Kidney capillary endothelial cell (primary cell): ENCODE results near the gene CDC34.
A peak's percentile ranks its signal among the peaks of the same experiment; 100 is the strongest.

Experiments
- DNase-seq: peaks from one replicate; pipeline ENCODE4 v3.0.0-alpha.2; 2018; ENCODE audit warnings: low spot score

CDC34 gene

DNA sequence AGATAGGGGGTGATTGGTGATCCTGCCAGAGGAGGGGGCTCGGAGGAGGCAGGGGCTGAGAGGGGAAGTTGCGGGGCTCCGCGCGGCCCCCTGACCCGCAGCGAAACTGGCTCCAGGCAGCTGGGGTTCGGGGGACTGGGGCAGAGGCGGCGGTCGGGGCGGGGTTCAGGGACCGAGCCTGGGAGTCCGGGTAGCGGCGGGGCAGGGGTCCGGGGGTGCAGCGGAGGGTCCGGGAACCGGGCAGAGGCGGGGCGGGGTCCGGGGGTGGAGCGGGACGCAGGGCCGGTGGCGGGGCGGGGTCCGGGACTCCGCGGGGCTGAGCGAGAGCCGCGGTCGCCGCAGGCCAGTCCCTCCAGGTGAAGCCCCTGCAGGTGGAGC is 34.1 kb upstream of the CDC34 start:
- DNase-seq = no peak

GRCh38 chr19:497869-498510 is 33.6 kb upstream of the CDC34 start:
- DNase-seq = no peak

- DNase-seq = no peak
Measured at GRCh38 chr19:498511-498891, 33.1 kb upstream of the CDC34 start.

- DNase-seq = no peak
Measured at GRCh38 chr19:498977-499623, 32.5 kb upstream of the CDC34 start.

DNA sequence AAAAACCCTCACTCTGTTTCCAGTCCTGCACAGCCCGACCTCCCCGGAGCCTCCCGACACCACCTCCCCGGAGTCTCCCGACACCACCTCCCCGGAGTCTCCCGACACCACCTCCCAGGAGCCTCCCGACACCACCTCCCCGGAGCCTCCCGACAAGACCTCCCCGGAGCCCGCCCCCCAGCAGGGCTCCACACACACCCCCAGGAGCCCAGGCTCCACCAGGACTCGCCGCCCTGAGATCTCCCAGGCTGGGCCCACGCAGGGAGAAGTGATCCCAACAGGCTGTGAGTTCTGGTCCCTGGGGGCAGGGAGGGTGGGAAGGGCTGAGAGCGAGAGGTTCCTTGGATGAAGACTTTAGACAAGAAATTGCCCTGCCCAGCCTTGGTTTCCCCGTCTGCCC is 29.9 kb upstream of the CDC34 start:
- no peak for DNase-seq

DNA sequence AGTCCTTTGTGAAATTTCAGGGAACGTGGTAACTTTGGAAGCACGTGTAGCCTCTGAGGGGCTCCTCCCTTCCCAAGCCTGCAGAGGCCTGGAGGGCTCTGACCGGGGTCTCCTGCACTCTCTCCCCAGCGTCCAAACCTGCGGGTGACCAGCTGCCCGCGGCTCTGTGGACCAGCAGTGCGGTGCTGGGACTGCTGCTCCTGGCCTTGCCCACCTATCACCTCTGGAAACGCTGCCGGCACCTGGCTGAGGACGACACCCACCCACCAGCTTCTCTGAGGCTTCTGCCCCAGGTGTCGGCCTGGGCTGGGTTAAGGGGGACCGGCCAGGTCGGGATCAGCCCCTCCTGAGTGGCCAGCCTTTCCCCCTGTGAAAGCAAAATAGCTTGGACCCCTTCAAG is 26.9 kb upstream of the CDC34 start:
- DNase-seq = no peak

- peak; percentile 100 for DNase-seq
Measured at GRCh38 chr19:506404-507285, 24.9 kb upstream of the CDC34 start.

DNA sequence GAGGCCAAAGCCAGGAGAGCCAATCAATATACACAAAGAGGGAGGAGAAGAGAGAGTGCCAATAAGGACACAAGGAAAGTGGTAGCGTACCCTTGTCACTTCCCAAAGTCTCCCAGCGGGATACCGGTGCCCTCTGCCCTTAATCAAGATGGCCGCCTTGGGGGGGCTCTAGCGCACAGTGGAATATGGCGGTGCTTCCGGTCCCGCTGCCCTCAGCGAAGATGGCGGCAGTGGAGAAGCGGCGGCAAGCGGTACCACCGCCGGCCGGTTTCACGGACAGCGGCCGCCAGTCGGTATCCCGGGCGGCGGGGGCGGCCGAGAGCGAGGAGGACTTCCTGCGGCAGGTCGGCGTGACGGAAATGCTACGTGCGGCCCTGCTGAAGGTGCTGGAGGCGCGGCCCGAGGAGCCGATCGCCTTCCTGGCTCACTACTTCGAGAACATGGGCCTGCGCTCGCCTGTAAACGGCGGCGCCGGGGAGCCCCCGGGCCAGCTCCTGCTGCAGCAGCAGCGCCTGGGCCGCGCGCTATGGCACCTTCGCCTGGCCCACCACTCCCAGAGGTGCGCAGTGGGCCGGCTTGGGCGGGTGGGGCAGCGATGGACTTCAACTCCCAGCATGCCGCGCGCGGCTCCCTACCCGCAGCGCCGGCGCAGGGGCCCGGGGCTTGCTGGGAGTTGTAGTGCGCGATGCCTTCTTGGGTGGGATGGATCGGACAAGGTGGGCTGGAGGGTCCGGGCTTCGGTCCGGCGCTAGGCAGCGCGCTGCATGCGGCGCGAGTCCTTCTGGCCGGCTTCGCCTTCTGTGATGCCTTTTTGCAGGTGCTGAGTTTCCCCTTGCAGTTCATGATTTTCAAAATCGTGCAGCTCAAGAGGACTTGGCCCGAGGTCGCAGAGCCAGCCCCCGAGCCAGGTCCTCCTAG is 24.0 kb upstream of the CDC34 start, which contains the start of gene TPGS1:
TSS of gene TPGS1 (plus strand) at position 212 of the 918 bp plus-strand sequence. CDS start at position 222, 10 bp downstream.
- DNase-seq = peak; percentile 65

DNA sequence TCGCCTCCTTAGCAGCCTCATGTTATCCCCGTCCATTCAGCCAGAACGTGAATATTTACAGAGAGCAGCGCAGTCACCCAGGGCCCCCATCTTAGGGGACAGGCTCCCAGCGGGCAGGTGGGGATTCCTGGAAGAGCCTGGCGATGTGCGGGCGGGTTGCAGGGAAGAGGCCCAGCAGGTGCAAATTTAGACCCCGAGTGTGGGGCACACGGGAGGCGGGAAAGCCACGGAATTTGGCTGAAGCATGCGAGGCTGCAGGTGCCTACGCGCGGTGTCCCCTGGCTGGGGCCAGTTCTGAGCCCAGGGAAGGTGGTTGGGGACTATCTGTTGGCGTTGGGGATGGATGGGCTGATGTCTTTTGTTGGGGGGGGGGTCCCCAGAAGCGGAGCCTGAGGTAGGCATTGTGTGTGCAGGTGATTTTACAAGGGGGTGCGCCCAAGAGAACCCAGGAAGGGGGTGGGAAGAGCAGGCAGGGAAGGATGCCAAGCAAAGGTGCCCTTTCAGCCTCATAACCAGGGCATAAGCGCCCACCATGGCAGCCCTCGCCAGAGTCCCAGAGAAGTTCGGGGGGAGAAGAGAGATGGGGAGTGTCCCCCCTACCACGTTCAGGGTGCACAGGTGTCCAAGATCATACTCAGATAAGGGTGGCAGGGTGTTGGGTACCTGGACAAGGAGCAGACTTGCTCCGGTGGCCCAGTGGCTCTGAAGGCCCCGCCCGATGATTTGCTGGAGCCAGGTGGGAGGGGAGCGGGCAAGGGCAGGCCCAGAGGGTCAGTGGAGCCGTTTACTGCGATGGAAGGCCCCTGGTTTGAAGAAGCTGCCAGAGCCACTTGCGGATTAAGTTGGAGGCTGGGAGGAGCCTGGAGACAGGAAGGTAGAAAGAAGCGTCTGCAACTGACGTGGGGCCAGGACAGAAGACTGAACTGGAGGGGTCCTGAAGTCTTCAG is 23.1 kb upstream of the CDC34 start:
- no peak for DNase-seq

- peak; percentile 85 for DNase-seq
Measured at GRCh38 chr19:510606-511100, 20.9 kb upstream of the CDC34 start.

- DNase-seq = peak; percentile 85
Measured at GRCh38 chr19:511101-511851, 20.3 kb upstream of the CDC34 start.

DNA sequence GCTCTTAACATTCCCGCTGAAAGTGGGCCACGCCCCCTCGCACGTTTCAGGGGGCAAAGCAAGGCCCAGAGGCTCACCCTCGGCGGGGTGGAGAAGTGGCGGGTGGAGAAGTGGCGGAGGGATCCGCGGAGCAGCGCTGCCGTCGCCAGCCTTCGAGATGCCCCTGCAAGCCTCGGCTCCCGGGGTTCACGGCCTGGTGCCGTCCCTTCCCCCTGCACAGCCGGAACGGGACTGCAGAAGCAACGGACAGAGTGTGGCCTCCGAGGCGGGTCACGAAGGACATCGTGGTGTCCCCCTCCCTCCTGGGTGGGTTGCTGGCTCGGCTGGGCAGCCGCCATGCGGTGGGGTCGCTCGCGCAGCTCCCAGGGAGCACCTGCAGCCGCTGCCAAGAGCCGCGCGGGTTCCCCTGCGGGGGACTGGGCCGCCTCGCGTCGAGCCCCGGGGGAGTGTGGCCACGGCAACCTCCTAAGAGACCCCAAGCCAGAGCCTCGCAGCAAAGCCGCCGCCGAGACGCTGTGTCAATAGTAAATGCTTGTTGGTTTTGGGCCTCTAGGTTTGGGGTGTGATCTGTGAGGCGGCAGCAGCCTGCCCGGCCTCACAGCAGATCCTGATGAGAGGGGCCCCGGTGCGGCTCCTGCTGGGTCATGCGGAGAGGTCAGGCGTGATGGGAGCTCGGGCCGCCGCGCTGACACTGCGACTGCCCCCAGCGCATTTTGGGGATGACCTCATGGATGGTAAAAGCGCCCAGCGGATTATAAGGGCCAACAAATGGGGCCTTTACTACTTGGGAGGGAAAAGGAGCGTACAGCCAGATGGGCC is 18.8 kb upstream of the CDC34 start:
- no peak for DNase-seq

- no peak for DNase-seq
Measured at GRCh38 chr19:513368-514165, 18.0 kb upstream of the CDC34 start.

DNA sequence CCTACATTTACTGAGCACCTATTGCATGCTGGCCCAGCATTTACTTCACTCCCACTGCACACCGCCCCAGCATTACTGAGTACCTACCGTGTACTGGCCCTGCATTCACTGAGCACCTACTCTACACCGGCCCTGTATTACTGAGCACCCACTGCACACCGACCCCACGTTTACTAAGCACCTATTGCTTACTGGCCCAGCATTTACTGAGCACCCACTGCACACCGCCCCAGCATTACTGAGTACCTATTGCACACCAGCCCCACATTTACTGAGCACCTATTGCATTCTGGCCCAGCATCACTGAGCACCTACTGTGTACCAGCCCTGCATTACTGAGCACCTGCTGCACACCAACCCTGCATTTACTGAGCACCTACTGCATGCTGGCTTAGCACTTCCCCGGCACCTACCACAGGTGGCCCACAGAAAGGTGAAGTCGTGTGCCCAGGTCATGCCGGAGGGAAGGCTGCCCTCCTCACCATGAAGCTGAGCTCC is 17.3 kb upstream of the CDC34 start:
- DNase-seq = no peak

GRCh38 chr19:517721-518597 is 13.6 kb upstream of the CDC34 start:
- no peak for DNase-seq

- DNase-seq = no peak
Measured at GRCh38 chr19:518598-519231, 12.8 kb upstream of the CDC34 start.
